HEK293 (cell line): Measurements from ENCODE around the gene HABP4.

ENCODE experiments used
- CTCF ChIA-PET: fragments of 350-600 bp; formaldehyde crosslinking; extraction: SDS; loops from one replicate; lab custom pipeline; 2021; ENCODE audit warnings: antibody characterized with exemption; lab: Yijun Ruan, JAX
- POLR2A ChIA-PET: fragments of 300-600 bp; formaldehyde crosslinking; extraction: SDS; loops from one replicate; lab custom pipeline; 2020; ENCODE audit warnings: antibody characterized with exemption, inconsistent platforms; lab: Yijun Ruan, JAX
- H3K27ac ChIP-seq: fragments of 200-500 bp; sonication (Bioruptor generic); 2 replicates; pipeline ENCODE4 v1.5.1; 2014; ENCODE audit warnings: low read depth, low read length, control low read depth, inconsistent platforms; ENCODE audit errors: extremely low read depth
- H3K36me3 ChIP-seq, 2 experiments: fragments of 200-500 bp in 1 of 2; sonication (Bioruptor generic) in 1 of 2; 1 replicate in 1 of 2; 2 replicates in 1 of 2; pipeline ENCODE4 v1.5.1; 2014 to 2017; ENCODE audit warnings: inconsistent platforms in 2 of 2, low read length in 2 of 2; ENCODE audit not compliant: control insufficient read depth in 2 of 2, insufficient read depth in 1 of 2
- H3K4me1 ChIP-seq: fragments of 200-500 bp; sonication (Bioruptor generic); 2 replicates; pipeline ENCODE4 v1.5.1; 2014; ENCODE audit warnings: mild to moderate bottlenecking, low read length, inconsistent platforms; ENCODE audit not compliant: control insufficient read depth, insufficient read depth
- H3K4me3 ChIP-seq: 2 replicates; pipeline ENCODE4 v1.5.1; 2011; ENCODE audit warnings: low read depth, mild to moderate bottlenecking, control low read depth, low read length, moderate library complexity
- H3K9me3 ChIP-seq: fragments of 200-500 bp; sonication (Bioruptor generic); 2 replicates; pipeline ENCODE4 v1.5.1; 2014; ENCODE audit warnings: low read depth, low read length, inconsistent platforms; ENCODE audit not compliant: control insufficient read depth, insufficient read depth
- BCL11B ChIP-seq: fragments of 450-650 bp; formaldehyde crosslinking; IDR thresholded peaks from 2 replicates; pipeline ENCODE4 v1.5.1; 2016; ENCODE audit warnings: low read depth, missing biosample characterization, missing genetic modification characterization
- BCL6B ChIP-seq: fragments of 450-650 bp; formaldehyde crosslinking; IDR thresholded peaks from 2 replicates; pipeline ENCODE4 v1.5.1; 2017; ENCODE audit warnings: missing biosample characterization, missing genetic modification characterization
- KLF10 ChIP-seq: fragments of 450-650 bp; IDR thresholded peaks from 2 replicates; pipeline ENCODE4 v1.5.1; 2018; ENCODE audit warnings: missing biosample characterization, mild to moderate bottlenecking, missing genetic modification characterization
- SP7 ChIP-seq: fragments of 450-650 bp; formaldehyde crosslinking; IDR thresholded peaks from 2 replicates; pipeline ENCODE4 v1.5.1; 2016; ENCODE audit warnings: missing biosample characterization, missing genetic modification characterization
- ZBTB17 ChIP-seq: fragments of 450-650 bp; formaldehyde crosslinking; IDR thresholded peaks from 2 replicates; pipeline ENCODE4 v1.5.1; 2016; ENCODE audit warnings: missing biosample characterization, missing genetic modification characterization
- ZFP3 ChIP-seq: fragments of 450-650 bp; formaldehyde crosslinking; IDR thresholded peaks from 2 replicates; pipeline ENCODE4 v1.5.1; 2016; ENCODE audit warnings: low read depth, missing biosample characterization, missing genetic modification characterization
- ZNF169 ChIP-seq: fragments of 450-650 bp; formaldehyde crosslinking; IDR thresholded peaks from 2 replicates; pipeline ENCODE4 v1.5.1; 2016; ENCODE audit warnings: missing biosample characterization, missing genetic modification characterization
- ZNF175 ChIP-seq: fragments of 450-650 bp; formaldehyde crosslinking; IDR thresholded peaks from 2 replicates; pipeline ENCODE4 v1.5.1; 2016; ENCODE audit warnings: missing biosample characterization, missing genetic modification characterization
- ZNF362 ChIP-seq: fragments of 450-650 bp; formaldehyde crosslinking; IDR thresholded peaks from 2 replicates; pipeline ENCODE4 v1.5.1; 2016; ENCODE audit warnings: missing biosample characterization, missing genetic modification characterization
- ZNF366 ChIP-seq: fragments of 450-650 bp; formaldehyde crosslinking; conservative IDR thresholded peaks from 2 replicates; pipeline ENCODE4 v1.5.1; 2016; ENCODE audit warnings: missing biosample characterization, missing genetic modification characterization
- ZNF394 ChIP-seq: fragments of 450-650 bp; formaldehyde crosslinking; IDR thresholded peaks from 2 replicates; pipeline ENCODE4 v1.5.1; 2016; ENCODE audit warnings: missing biosample characterization, missing genetic modification characterization, mild to moderate bottlenecking, moderate library complexity, borderline replicate concordance
- ZNF404 ChIP-seq: fragments of 450-650 bp; formaldehyde crosslinking; IDR thresholded peaks from 2 replicates; pipeline ENCODE4 v1.5.1; 2017; ENCODE audit warnings: missing biosample characterization, missing genetic modification characterization
- ZNF473 ChIP-seq: fragments of 450-650 bp; formaldehyde crosslinking; IDR thresholded peaks from 2 replicates; pipeline ENCODE4 v1.5.1; 2017; ENCODE audit warnings: missing biosample characterization, missing genetic modification characterization
- ZNF48 ChIP-seq: fragments of 450-650 bp; formaldehyde crosslinking; IDR thresholded peaks from 2 replicates; pipeline ENCODE4 v1.5.1; 2016; ENCODE audit warnings: missing biosample characterization, missing genetic modification characterization
- ZNF555 ChIP-seq: fragments of 450-650 bp; formaldehyde crosslinking; conservative IDR thresholded peaks from 2 replicates; pipeline ENCODE4 v1.5.1; 2017; ENCODE audit warnings: missing biosample characterization, mild to moderate bottlenecking, missing genetic modification characterization, inconsistent platforms
- ZNF560 ChIP-seq: fragments of 450-650 bp; formaldehyde crosslinking; IDR thresholded peaks from 2 replicates; pipeline ENCODE4 v1.5.1; 2017; ENCODE audit warnings: missing biosample characterization, missing genetic modification characterization, borderline replicate concordance
- ZNF571 ChIP-seq: fragments of 450-650 bp; formaldehyde crosslinking; IDR thresholded peaks from 2 replicates; pipeline ENCODE4 v1.5.0; 2017; ENCODE audit warnings: missing biosample characterization, missing genetic modification characterization
- ZNF623 ChIP-seq: fragments of 450-650 bp; formaldehyde crosslinking; IDR thresholded peaks from 2 replicates; pipeline ENCODE4 v1.5.1; 2016; ENCODE audit warnings: missing biosample characterization, missing genetic modification characterization
- ZNF654 ChIP-seq: fragments of 450-650 bp; formaldehyde crosslinking; IDR thresholded peaks from 2 replicates; pipeline ENCODE4 v1.5.1; 2016; ENCODE audit warnings: low read depth, missing biosample characterization, missing genetic modification characterization
- ZNF707 ChIP-seq: fragments of 450-650 bp; formaldehyde crosslinking; IDR thresholded peaks from 2 replicates; pipeline ENCODE4 v1.5.1; 2016; ENCODE audit warnings: missing biosample characterization, missing genetic modification characterization
- ZNF768 ChIP-seq: fragments of 450-650 bp; formaldehyde crosslinking; IDR thresholded peaks from 2 replicates; pipeline ENCODE4 v1.5.1; 2018; ENCODE audit warnings: missing biosample characterization, mild to moderate bottlenecking, missing genetic modification characterization
- ZSCAN16 ChIP-seq: fragments of 450-650 bp; formaldehyde crosslinking; IDR thresholded peaks from 2 replicates; pipeline ENCODE4 v1.5.1; 2016; ENCODE audit warnings: missing biosample characterization, missing genetic modification characterization
- TF ChIP-seq, protein P1 (sequence below): fragments of 450-650 bp; formaldehyde crosslinking; IDR thresholded peaks from 2 replicates; pipeline ENCODE4 v1.5.1; 2016; ENCODE audit warnings: missing biosample characterization, missing genetic modification characterization, borderline replicate concordance
- TF ChIP-seq, protein P2 (sequence below): fragments of 450-650 bp; formaldehyde crosslinking; IDR thresholded peaks from 2 replicates; pipeline ENCODE4 v1.5.1; 2016; ENCODE audit warnings: missing biosample characterization, missing genetic modification characterization

HABP4 gene

DNA sequence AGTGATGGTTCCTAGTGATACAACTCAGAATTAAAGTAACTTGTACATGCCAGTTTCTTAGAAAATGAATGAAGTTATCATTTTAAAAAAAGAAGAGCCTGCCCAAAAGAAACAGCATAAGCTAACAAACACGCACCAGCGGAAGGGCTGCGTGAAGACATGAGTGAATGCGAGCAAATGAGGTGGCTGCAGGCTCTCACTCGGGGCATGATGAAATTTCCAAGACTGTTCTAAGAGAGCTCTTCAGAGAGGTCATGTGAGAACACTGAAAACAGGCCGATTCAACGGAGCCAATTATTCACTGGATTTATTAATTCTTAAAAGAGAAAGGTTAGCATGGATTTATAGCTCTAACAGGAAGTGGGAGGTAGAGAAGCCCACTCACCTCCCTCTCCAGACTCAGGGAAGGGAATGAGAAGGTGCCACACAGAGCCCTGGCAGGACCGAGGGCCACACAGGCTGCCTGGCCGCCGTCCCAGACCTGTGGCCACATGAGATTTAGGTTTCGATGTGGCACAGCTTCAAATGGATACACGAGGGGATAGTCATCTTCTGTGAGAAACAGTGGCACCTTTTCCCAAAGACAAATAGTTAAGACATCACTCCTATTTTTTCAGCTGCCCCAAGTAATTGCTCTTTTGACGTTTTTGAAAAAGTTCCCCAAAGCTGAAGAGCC is 55.5 kb downstream of the HABP4 start:
- no peak overlapping the region for H3K4me3 ChIP-seq
- H3K36me3 ChIP-seq: peaks cover 0 to 16% of the 10 kb centered on the region in 2 experiments; a peak in 1 of 3 replicates
- CTCF ChIA-PET: no interaction called here
- no peak overlapping the region for H3K27ac ChIP-seq
- TF ChIP-seq BCL11B (tag by site-specific recombination) (no peak), ZNF654 (no peak), ZNF48 (tag by site-specific recombination) (no peak), ZNF571 (no peak), ZNF362 (tag by site-specific recombination) (no peak), SP7 (tag by site-specific recombination) (no peak), ZNF169 (no peak), KLF10 (tag by site-specific recombination) (no peak), ZNF394 (tag by site-specific recombination) (no peak), ZBTB17 (tag by site-specific recombination) (no peak), ZNF560 (tag by site-specific recombination) (no peak), ZFP3 (tag by site-specific recombination) (no peak), ZNF175 (tag by site-specific recombination) (no peak)
- no peaks in the 10 kb centered on the region for H3K4me1 ChIP-seq
- no peaks in the 10 kb centered on the region for H3K9me3 ChIP-seq
- POLR2A ChIA-PET: no interaction called here

DNA sequence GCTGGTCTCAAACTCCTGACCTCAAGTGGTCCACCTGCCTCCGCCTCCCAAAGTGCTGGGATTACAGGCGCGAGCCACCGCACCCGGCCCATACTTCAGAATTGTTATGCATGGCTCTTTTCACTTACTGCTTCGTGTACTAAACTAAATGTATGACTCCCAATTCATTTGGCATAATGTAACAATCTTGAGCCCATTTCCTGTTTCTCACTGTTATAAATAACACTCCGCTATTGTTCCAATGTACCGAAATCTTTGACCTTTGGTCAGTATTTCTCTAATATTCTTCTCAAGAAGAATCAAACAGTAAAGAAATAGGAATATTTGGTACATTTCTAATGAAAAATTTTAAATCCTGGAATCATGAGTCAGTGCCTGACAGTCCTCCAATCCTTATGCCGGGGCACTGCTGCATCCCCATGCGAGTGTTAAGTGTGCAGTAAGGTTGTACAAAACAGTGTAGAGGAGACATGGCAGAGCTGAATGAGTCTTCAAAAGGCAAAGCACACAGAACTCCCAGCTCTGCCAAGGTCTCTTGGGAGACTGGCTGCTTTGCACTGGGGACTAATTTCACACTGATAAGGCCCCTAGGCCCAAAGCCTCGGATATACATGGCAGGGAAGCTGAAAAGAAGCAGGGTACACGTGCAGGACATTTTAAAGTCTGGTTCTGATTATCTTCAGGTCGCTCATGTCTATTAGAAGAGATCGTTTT is 58.4 kb downstream of the HABP4 start:
- ChIA-PET CTCF (no interaction called here), POLR2A (no interaction called here)
- peaks cover 0 to 24% of the 10 kb centered on the region in 2 experiments; a peak in 2 of 3 replicates for H3K36me3 ChIP-seq

GRCh38 chr9:96509026-96509425 is 59.1 kb downstream of the HABP4 start:
- Histone ChIP-seq H3K4me1 (no peaks in the 10 kb centered on the region), H3K27ac (no peak overlapping the region), H3K4me3 (no peak overlapping the region), H3K9me3 (no peaks in the 10 kb centered on the region), H3K36me3 (peaks cover 0 to 30% of the 10 kb centered on the region in 2 experiments; a peak in 2 of 3 replicates)
- ChIA-PET CTCF (interaction anchor here (0.6 kb wide), 1 partner anchor 23 kb away, joined by 3 read pairs; no protein-coding TSS in a partner anchor), POLR2A (no interaction called here)
- TF ChIP-seq ZNF473 (tag by site-specific recombination) (no peak), ZNF404 (tag by site-specific recombination) (no peak), ZSCAN16 (tag by site-specific recombination) (no peak)
- TF ChIP-seq, protein P1, sequence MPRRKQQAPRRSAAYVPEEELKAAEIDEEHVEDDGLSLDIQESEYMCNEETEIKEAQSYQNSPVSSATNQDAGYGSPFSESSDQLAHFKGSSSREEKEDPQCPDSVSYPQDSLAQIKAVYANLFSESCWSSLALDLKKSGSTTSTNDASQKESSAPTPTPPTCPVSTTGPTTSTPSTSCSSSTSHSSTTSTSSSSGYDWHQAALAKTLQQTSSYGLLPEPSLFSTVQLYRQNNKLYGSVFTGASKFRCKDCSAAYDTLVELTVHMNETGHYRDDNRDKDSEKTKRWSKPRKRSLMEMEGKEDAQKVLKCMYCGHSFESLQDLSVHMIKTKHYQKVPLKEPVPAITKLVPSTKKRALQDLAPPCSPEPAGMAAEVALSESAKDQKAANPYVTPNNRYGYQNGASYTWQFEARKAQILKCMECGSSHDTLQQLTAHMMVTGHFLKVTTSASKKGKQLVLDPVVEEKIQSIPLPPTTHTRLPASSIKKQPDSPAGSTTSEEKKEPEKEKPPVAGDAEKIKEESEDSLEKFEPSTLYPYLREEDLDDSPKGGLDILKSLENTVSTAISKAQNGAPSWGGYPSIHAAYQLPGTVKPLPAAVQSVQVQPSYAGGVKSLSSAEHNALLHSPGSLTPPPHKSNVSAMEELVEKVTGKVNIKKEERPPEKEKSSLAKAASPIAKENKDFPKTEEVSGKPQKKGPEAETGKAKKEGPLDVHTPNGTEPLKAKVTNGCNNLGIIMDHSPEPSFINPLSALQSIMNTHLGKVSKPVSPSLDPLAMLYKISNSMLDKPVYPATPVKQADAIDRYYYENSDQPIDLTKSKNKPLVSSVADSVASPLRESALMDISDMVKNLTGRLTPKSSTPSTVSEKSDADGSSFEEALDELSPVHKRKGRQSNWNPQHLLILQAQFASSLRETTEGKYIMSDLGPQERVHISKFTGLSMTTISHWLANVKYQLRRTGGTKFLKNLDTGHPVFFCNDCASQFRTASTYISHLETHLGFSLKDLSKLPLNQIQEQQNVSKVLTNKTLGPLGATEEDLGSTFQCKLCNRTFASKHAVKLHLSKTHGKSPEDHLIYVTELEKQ (tag by site-specific recombination): no peak
- TF ChIP-seq, protein P2, sequence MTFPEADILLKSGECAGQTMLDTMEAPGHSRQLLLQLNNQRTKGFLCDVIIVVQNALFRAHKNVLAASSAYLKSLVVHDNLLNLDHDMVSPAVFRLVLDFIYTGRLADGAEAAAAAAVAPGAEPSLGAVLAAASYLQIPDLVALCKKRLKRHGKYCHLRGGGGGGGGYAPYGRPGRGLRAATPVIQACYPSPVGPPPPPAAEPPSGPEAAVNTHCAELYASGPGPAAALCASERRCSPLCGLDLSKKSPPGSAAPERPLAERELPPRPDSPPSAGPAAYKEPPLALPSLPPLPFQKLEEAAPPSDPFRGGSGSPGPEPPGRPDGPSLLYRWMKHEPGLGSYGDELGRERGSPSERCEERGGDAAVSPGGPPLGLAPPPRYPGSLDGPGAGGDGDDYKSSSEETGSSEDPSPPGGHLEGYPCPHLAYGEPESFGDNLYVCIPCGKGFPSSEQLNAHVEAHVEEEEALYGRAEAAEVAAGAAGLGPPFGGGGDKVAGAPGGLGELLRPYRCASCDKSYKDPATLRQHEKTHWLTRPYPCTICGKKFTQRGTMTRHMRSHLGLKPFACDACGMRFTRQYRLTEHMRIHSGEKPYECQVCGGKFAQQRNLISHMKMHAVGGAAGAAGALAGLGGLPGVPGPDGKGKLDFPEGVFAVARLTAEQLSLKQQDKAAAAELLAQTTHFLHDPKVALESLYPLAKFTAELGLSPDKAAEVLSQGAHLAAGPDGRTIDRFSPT (tag by site-specific recombination): no peak

More for the DNA sequence above, 58.4 kb downstream of the HABP4 start:
- H3K27ac ChIP-seq: no peak overlapping the region
- no peak for TF ChIP-seq ZNF768 (tag by site-specific recombination)
- TF ChIP-seq ZNF623 (tag by site-specific recombination): no peak
- TF ChIP-seq ZNF707: no peak
- TF ChIP-seq BCL6B (tag by site-specific recombination): no peak
- no peak for TF ChIP-seq ZNF366 (tag by site-specific recombination)
- no peak for TF ChIP-seq ZNF555
- TF ChIP-seq, all 188 proteins: peak for 0
- H3K9me3 ChIP-seq: no peaks in the 10 kb centered on the region
- no peaks in the 10 kb centered on the region for H3K4me1 ChIP-seq
- no peak overlapping the region for H3K4me3 ChIP-seq
